Measurements from ENCODE around the gene CBLN1. TPM values are rescaled to one million over a fixed set of nuclear protein-coding genes. Genes with fewer than 3 reads are reported as not detected.

CBLN1 gene
- polyA plus RNA-seq, 1 donor from 2014 or later, result 7.7 TPM

DNA sequence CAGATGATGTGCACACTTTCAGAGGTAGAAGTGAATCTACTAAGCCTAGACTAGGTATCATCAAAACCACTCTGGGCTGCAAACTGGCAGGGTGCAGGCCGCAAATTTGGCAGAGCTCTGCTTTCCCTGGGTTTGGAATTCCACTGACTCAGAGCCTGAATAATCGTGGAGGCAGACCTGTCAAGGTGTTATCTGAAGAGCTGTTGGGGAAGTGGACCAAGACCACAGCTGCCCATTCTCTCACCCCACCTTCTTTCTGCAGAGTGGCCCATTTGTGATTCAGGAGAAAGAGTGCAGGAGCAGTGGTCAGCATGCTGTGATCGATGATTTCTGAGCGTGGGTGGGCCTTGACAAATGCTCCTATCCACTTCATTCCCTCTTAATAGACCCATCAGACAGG is 45.8 kb upstream of the CBLN1 start:
- H3K9me2 ChIP-seq (ENCODE audit: insufficient read depth, low read length), result no peaks in the 10 kb centered on the region
- H3K4me2 ChIP-seq (ENCODE audit: low read length), result no peak overlapping the region
- no peaks in the 10 kb centered on the region for H3K9me3 ChIP-seq (ENCODE audit: low read length)
- H3K36me3 ChIP-seq (ENCODE audit: insufficient read depth, low read length), result no peaks in the 10 kb centered on the region
- no peaks in the 10 kb centered on the region for H4K20me1 ChIP-seq (ENCODE audit: insufficient read depth)
- TF ChIP-seq EZH2 (IDR thresholded peaks at IDR 0.05; ENCODE audit: borderline replicate concordance, insufficient read depth, low read length, poor library complexity, severe bottlenecking) (no peak), POLR2AphosphoS5 (IDR thresholded peaks at IDR 0.05) (no peak), RAD21 (conservative IDR thresholded peaks at IDR 0.05) (no peak), MXI1 (conservative IDR thresholded peaks at IDR 0.05; ENCODE audit: poor library complexity, severe bottlenecking) (no peak), SMC3 (conservative IDR thresholded peaks at IDR 0.05; ENCODE audit: poor library complexity) (no peak), TAF1 (IDR thresholded peaks at IDR 0.05; ENCODE audit: low read depth) (no peak), EP300 (conservative IDR thresholded peaks at IDR 0.05; ENCODE audit: poor library complexity, severe bottlenecking) (no peak)
- TF ChIP-seq, protein P1, sequence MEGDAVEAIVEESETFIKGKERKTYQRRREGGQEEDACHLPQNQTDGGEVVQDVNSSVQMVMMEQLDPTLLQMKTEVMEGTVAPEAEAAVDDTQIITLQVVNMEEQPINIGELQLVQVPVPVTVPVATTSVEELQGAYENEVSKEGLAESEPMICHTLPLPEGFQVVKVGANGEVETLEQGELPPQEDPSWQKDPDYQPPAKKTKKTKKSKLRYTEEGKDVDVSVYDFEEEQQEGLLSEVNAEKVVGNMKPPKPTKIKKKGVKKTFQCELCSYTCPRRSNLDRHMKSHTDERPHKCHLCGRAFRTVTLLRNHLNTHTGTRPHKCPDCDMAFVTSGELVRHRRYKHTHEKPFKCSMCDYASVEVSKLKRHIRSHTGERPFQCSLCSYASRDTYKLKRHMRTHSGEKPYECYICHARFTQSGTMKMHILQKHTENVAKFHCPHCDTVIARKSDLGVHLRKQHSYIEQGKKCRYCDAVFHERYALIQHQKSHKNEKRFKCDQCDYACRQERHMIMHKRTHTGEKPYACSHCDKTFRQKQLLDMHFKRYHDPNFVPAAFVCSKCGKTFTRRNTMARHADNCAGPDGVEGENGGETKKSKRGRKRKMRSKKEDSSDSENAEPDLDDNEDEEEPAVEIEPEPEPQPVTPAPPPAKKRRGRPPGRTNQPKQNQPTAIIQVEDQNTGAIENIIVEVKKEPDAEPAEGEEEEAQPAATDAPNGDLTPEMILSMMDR (IDR thresholded peaks at IDR 0.05; ENCODE audit: poor library complexity, severe bottlenecking), result no peak
- H3K27me3 ChIP-seq (ENCODE audit: insufficient read depth, low read depth, low read length), result no peaks in the 10 kb centered on the region
- H3K79me2 ChIP-seq (replicated peaks; ENCODE audit: insufficient read depth, low read length), result no peaks in the 10 kb centered on the region
- H3K27ac ChIP-seq (ENCODE audit: low read length), result no peak overlapping the region
- no peak overlapping the region for H3K9ac ChIP-seq (ENCODE audit: low read length)
- no peaks in the 10 kb centered on the region for H3F3A ChIP-seq (ENCODE audit: insufficient read depth, low read length, poor library complexity, severe bottlenecking)
- H2AFZ ChIP-seq (ENCODE audit: low read depth, low read length), result no peak overlapping the region
- H3K4me3 ChIP-seq (ENCODE audit: low read length), result no peak overlapping the region

DNA sequence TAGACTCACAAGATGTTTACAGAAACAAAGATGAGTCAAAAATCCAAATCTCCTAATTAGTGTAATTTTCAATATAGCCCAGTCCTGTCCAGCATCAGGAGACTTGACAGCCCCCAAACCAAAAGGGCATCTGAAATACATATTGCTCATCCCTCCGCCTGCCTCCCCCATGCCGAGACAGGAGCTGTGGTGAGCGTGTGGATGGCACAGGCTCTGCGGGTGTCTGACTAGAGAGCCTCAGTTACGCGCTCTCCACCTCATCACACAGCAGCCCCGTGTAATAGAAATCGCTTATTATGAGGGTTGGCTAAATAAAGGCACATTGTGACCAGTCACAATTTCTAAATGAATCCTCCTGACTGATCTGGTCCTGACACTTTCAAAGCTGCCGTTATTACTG is 43.1 kb upstream of the CBLN1 start:
- Histone ChIP-seq H3K79me2 (replicated peaks; ENCODE audit: insufficient read depth, low read length) (no peaks in the 10 kb centered on the region), H3F3A (ENCODE audit: insufficient read depth, low read length, poor library complexity, severe bottlenecking) (no peaks in the 10 kb centered on the region), H3K4me3 (ENCODE audit: low read length) (no peak overlapping the region), H3K9me3 (ENCODE audit: low read length) (peaks cover 3% of the 10 kb centered on the region), H3K27me3 (ENCODE audit: insufficient read depth, low read depth, low read length) (no peaks in the 10 kb centered on the region), H4K20me1 (ENCODE audit: insufficient read depth) (no peaks in the 10 kb centered on the region), H3K9me2 (ENCODE audit: insufficient read depth, low read length) (no peaks in the 10 kb centered on the region), H2AFZ (ENCODE audit: low read depth, low read length) (no peak overlapping the region), H3K36me3 (ENCODE audit: insufficient read depth, low read length) (no peaks in the 10 kb centered on the region), H3K4me2 (ENCODE audit: low read length) (no peak overlapping the region), H3K9ac (ENCODE audit: low read length) (no peak overlapping the region), H3K27ac (ENCODE audit: low read length) (no peak overlapping the region)
- no peak for TF ChIP-seq EZH2 (IDR thresholded peaks at IDR 0.05; ENCODE audit: borderline replicate concordance, insufficient read depth, low read length, poor library complexity, severe bottlenecking)
- peak; percentile 16 for TF ChIP-seq POLR2AphosphoS5 (IDR thresholded peaks at IDR 0.05)
- TF ChIP-seq, protein P1 (IDR thresholded peaks at IDR 0.05; ENCODE audit: poor library complexity, severe bottlenecking), result no peak

DNA sequence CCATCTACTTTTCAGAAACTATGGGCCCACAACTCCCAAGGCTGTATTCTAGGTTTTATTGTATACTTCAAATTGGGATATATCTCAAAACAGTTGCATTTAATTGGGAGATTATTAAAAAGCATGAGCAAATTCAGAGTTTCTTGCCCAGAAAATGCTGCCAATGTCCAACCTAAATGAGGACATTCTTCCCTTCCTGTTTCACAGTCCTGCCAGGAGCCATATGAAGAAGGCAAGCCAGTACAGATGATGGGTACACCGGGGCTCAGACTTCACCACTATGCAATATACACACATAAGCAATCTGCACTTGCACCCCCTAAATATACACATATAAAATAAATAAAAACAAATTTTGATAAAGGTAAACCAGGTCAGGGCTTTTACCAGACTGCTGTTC is 34.0 kb upstream of the CBLN1 start:
- Histone ChIP-seq H4K20me1 (ENCODE audit: insufficient read depth) (no peaks in the 10 kb centered on the region), H3K27ac (ENCODE audit: low read length) (no peak overlapping the region), H3K9ac (ENCODE audit: low read length) (no peak overlapping the region), H2AFZ (ENCODE audit: low read depth, low read length) (no peak overlapping the region), H3F3A (ENCODE audit: insufficient read depth, low read length, poor library complexity, severe bottlenecking) (no peaks in the 10 kb centered on the region), H3K4me3 (ENCODE audit: low read length) (no peak overlapping the region), H3K27me3 (ENCODE audit: insufficient read depth, low read depth, low read length) (no peaks in the 10 kb centered on the region), H3K79me2 (replicated peaks; ENCODE audit: insufficient read depth, low read length) (no peaks in the 10 kb centered on the region), H3K9me3 (ENCODE audit: low read length) (no peaks in the 10 kb centered on the region), H3K4me2 (ENCODE audit: low read length) (no peak overlapping the region), H3K9me2 (ENCODE audit: insufficient read depth, low read length) (no peaks in the 10 kb centered on the region), H3K36me3 (ENCODE audit: insufficient read depth, low read length) (no peaks in the 10 kb centered on the region)
- TF ChIP-seq POLR2AphosphoS5 (IDR thresholded peaks at IDR 0.05) (no peak), MXI1 (conservative IDR thresholded peaks at IDR 0.05; ENCODE audit: poor library complexity, severe bottlenecking) (no peak), EZH2 (IDR thresholded peaks at IDR 0.05; ENCODE audit: borderline replicate concordance, insufficient read depth, low read length, poor library complexity, severe bottlenecking) (no peak), SMC3 (conservative IDR thresholded peaks at IDR 0.05; ENCODE audit: poor library complexity) (no peak), RAD21 (conservative IDR thresholded peaks at IDR 0.05) (no peak)
- TF ChIP-seq, protein P2, sequence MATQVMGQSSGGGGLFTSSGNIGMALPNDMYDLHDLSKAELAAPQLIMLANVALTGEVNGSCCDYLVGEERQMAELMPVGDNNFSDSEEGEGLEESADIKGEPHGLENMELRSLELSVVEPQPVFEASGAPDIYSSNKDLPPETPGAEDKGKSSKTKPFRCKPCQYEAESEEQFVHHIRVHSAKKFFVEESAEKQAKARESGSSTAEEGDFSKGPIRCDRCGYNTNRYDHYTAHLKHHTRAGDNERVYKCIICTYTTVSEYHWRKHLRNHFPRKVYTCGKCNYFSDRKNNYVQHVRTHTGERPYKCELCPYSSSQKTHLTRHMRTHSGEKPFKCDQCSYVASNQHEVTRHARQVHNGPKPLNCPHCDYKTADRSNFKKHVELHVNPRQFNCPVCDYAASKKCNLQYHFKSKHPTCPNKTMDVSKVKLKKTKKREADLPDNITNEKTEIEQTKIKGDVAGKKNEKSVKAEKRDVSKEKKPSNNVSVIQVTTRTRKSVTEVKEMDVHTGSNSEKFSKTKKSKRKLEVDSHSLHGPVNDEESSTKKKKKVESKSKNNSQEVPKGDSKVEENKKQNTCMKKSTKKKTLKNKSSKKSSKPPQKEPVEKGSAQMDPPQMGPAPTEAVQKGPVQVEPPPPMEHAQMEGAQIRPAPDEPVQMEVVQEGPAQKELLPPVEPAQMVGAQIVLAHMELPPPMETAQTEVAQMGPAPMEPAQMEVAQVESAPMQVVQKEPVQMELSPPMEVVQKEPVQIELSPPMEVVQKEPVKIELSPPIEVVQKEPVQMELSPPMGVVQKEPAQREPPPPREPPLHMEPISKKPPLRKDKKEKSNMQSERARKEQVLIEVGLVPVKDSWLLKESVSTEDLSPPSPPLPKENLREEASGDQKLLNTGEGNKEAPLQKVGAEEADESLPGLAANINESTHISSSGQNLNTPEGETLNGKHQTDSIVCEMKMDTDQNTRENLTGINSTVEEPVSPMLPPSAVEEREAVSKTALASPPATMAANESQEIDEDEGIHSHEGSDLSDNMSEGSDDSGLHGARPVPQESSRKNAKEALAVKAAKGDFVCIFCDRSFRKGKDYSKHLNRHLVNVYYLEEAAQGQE (IDR thresholded peaks at IDR 0.05; ENCODE audit: borderline replicate concordance), result no peak

All from neural cell (in vitro differentiated cells).